HG03558 (cell line): ENCODE results near the gene CD3G.
"Not testable (repeated sequence)": the region's sequence is repeated elsewhere in the genome, so short reads cannot be mapped to it uniquely, and the experiment has no call there.

Experiments
- ATAC-seq: cut with Tn5 transposase; IDR thresholded peaks from one replicate; pipeline ENCODE4 v1.9.1; 2021; ENCODE audit warnings: moderate number of reproducible peaks; ENCODE audit not compliant: unreplicated experiment; ENCODE audit errors: extremely low read depth

CD3G gene

GRCh38 chr11:118373263-118373662 is 29.1 kb downstream of the CD3G start:
- no peak for ATAC-seq

DNA sequence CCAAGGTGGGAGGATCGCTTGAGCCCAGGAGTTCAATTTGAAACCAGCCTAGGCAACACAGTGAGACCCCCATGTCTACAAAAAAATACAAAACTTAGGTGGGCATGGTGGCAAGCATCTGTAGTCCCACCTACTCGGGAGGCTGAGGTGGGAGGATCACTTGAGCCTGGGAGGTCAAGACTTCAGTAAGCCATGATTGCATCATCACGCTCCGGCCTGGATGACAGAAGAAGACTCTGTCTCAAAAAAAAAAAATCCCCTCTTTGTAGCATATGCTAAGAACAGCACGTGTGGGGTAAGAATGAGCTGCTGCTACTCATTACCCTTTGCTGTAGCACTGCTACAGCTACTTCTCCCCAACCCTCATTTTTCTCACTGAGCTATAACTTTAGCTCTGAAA is 29.7 kb downstream of the CD3G start:
- no peak for ATAC-seq

- ATAC-seq = no peak
These were observed 30.6 kb downstream of the CD3G start for GRCh38 chr11:118374729-118375128.

GRCh38 chr11:118375978-118376377 is 31.8 kb downstream of the CD3G start:
- no peak for ATAC-seq

GRCh38 chr11:118379497-118379896 is 35.4 kb downstream of the CD3G start:
- no peak for ATAC-seq

GRCh38 chr11:118380571-118380970 is 36.4 kb downstream of the CD3G start:
- ATAC-seq = no peak

DNA sequence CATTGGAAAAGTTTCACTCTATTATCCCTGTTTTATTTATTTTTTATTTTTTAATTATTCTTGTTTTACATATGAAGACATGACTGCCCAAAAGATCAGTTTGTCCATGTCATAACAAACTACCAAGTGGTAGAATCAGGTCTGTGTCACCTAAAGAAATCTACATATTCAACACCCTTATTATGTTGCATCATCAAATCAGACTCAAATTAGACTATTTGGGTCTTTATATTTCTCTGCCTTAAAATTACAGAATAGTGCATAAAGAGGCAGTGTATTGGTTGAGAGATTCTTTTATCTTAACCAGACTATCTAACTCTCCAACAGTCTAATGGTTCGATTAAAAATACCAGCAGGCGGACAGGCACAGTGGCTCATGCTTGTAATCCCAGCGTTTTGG is 38.8 kb downstream of the CD3G start:
- ATAC-seq = no peak

DNA sequence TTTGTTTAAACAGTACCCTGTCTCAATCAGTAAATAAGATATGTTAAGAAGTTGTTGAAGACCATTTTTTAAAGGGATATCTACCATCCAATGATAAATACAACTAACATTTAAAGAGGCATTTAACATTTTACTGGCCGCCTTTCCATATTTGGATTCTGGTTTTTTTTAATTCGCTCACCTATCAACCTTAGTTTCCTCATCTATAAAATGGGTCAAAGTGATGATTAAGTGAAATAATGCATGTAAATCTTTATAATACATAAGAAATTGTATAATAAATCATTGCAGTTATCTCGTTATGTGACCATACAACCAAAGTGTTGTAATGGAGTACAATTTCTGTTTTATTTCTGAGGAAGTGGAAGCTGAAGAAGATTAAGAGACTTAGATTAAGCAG is 39.5 kb downstream of the CD3G start:
- ATAC-seq = no peak

DNA sequence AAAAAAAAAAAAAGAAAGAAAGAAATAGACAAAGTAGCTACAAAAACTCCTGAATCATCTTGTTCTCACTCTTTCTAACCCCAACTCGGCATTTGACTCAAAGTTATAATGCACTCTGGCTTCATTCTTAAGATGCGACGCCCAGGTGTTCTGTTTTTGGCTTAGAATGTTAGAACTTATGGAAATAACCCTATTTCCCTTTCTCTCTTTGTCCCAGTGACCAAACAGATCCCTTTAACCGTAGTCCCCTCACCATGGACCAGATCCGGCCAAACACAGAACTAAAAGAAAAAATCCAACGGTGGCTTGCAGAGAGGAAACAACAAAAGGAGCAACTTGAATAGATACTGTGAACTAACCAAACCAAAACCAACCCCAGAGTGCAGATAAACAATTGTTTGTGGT is 52.0 kb downstream of the CD3G start:
- no peak for ATAC-seq

DNA sequence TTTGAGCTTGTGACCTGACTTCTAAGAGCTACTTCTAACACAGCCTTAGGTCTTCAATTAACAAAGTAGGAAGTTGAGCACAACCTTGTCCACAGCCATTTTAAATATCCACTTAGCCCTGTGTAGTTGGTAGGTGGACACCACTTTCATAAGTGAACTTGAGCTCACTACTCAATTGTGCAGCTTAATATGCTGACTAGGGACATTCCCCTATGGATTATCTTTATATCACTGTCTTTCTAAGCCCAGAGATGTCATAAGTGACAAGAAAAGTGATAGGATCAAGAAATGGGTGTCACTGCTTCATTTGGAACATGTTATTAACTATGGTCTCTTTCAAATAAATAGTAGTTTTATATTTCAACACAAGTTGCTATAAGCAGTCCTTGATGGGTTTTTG is 53.3 kb downstream of the CD3G start:
- ATAC-seq = no peak

DNA sequence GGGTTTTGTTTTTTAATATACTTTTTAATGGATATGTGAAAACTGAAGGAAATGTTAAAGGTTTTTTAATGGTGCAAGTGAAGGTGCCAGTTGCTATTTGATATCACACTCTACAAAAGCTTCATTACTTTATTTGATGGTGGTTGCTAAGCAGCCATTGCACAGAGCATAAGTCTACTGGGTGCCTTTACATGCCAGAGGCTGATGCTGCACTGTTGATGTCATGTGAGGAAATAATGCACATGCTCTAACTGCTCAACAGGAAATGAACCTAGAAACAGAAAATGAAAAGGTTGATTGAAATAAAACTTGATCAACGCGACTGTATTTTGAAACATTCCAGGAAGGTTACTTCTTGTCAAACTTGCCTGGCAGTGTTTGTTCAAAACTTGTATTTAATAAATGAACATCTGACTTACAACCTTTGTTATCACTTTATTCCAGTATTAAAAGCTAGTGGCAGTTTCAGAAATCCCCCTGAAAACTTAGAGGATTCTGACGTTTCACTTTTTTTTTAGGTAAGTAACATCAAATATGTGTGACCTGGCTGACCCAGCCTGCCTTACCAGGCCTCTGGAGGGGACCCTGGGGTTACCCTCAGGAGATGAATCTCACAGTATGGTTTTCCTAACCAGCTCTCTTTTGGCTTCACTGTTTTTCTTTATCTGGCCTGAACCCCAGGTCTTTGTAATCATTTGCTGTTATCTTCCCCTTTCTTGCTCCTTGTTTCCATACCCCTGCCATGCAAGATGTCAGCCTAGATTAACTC is 54.8 kb downstream of the CD3G start:
- ATAC-seq = no peak

DNA sequence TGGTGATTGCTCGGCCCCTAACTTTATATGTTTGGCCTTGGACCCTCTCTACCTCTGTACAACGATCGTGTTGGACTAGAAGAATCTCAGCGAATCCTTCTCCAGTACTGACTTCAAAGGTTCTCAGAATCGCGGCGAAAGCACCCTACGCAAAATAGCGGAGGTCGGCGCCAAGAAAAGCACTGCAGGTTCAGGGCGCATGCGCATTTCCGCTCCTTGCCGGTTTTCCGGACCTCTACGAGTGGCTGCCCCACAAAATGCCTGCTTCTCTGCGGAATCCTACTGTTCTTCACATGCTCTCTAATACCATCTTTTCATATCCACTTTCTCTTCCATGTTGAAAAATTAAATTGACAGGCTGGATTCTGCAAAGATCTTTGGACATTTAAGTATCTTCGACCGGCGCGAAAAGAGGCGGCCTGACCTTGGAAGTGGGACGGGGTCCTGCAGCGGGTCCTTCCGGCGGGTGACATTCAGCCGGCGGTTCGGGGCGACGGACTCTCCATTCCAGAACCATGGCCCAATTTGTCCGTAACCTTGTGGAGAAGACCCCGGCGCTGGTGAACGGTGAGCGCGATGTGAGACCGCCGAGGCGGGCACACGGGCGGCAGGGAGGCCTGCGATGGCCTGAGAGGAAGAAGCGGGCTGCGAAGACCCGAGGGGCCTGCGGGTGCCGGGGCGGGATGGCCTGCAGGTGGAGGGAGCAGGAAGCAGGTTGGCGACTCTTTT is 57.2 kb downstream of the CD3G start, which contains the start of gene ATP5MG:
Gene ATP5MG, plus strand, starts transcription at position 456 of the 729 bp plus-strand sequence. Its CDS starts 60 bp downstream, at position 516.
- ATAC-seq = no peak

DNA sequence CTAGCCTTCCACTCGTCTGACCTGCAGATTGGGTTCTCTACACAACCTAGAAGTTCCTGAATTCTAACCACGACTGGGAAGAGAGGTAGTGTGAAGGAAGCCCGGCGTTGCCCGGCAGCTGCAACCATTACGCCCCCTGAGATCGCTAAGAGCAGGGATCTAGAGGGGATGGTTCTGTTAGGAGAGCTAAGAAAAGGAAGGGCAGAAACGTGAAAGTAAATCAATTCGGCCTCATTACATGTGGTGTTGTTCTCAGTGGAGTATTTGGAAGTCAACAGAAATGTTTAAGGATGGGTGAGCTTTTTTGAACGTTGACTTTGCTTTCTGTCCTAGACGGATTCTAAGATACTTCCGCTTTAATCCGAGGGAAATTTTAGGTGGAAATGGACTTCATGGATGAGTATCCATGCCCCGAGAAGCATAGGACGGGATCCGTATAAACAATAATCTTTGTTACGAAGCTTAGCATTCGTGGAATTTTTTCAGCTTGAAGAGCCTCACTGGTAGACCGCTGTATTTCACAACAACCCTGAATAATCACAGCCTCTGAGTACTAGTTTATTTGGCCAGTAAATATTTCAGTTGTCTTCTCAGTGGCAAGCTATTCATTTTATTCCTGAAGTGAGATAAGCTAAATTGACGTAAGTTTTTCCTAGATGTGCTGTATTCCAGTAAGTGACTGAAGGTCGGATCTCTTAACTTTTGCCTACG is 57.9 kb downstream of the CD3G start:
- ATAC-seq = no peak

DNA sequence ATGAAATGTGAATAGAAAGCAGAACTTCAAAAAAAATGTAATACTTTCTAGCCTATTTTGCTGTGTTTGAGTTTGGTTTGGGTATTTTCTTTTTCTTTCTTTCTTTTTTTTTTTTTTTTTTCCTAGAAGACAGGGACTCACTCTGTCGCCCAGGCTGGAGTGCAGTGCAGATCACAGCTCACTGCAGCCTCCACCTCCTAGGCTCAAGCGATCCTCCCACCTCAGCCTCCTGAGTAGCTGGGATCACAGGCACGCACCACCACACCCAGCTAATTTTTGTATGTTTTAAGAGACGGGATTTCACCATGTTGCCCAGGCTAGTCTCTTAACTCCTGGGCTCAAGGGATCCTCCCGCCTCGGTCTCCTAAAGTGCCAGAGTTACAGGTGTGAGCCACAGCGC is 58.5 kb downstream of the CD3G start:
- ATAC-seq = not testable (repeated sequence)
